HepG2 (cell line): Measurements from ENCODE around the gene DYNC1LI1.

Experiments
- EZH2 ChIP-seq: conservative IDR thresholded peaks from 2 replicates; pipeline ENCODE4 v1.6.1; 2012; ENCODE audit warnings: mild to moderate bottlenecking, low read depth, low read length, moderate library complexity
- ZBTB38 ChIP-seq: sonication (generic); formaldehyde crosslinking; IDR thresholded peaks from 2 replicates; pipeline ENCODE4 v1.5.1; 2020; ENCODE audit warnings: mild to moderate bottlenecking, missing genetic modification reagents
- ZNF678 ChIP-seq: sonication (generic); formaldehyde crosslinking; IDR thresholded peaks from 2 replicates; pipeline ENCODE4 v1.4.0; 2020; ENCODE audit warnings: mild to moderate bottlenecking, missing genetic modification reagents

DNA sequence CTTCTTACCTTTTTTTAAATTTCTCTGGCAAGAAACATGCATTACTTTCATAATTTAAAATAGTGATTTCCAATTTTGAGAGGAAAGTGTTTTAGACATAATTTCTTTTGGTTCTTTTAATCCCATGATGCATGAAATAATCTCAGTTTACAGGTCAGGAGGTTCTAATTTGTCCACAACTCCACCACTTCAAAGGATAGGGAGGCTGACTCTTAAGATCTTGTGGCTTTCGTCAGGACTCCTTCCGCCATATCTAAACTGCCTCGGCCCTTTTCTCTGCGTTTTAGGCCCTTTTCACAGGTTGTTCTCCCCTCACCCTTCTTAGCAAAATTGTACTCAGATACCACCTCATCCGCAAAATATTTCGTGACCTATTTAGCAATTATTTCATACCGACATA lies 8.0 kb downstream of the DYNC1LI1 start:
- TF ChIP-seq EZH2 (no peak), ZNF678 (CRISPR knock-in tag) (no peak), ZBTB38 (CRISPR knock-in tag) (no peak)
